Measurements from ENCODE around the gene FTO.
A peak's percentile ranks its signal among the peaks of the same experiment; 100 is the strongest.

Gene FTO

GRCh38 chr16:54053891-54054820 is 350.2 kb downstream of the FTO start:
- ATAC-seq (replicated peaks; ENCODE audit: extremely low read depth, poor library complexity, severe bottlenecking) = no peak
- Mint-ChIP-seq H3K4me1 (no peaks in the 10 kb centered on the region), H3K36me3 (ENCODE audit: insufficient read depth) (peaks cover 5% of the 10 kb centered on the region), H3K27ac (ENCODE audit: low read depth) (no peak overlapping the region), H3K27me3 (no peaks in the 10 kb centered on the region), H3K4me3 (no peak overlapping the region), H3K9me3 (no peaks in the 10 kb centered on the region)
- no peak for DNase-seq (ENCODE audit: low spot score in 2 of 2)

DNA sequence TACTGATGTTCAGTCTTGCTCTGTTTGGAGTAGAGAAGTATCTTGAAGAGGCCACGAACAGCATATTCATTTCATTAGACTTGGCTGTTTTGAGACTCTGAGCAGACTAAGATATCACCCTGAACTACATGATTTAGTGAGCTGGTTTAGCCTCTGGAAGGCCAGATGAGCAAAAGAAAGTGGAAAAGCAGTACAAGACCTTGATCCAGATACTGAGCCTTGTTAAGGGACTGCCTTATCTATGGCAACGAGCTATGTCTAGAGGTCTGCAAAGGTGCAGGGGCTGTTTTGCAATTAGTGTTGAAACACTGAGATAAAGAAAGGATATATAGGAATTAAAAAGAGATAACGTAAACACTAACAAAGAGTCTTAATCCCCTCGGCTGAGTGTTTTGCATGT is 351.2 kb downstream of the FTO start:
- DNase-seq (ENCODE audit: low spot score in 2 of 2) = no peak
- no peak for ATAC-seq (replicated peaks; ENCODE audit: extremely low read depth, poor library complexity, severe bottlenecking)
- H3K4me3 Mint-ChIP-seq = no peak overlapping the region
- H3K27ac Mint-ChIP-seq (ENCODE audit: low read depth) = no peak overlapping the region
- H3K36me3 Mint-ChIP-seq (ENCODE audit: insufficient read depth) = peaks cover 5% of the 10 kb centered on the region
- no peaks in the 10 kb centered on the region for H3K27me3 Mint-ChIP-seq
- no peaks in the 10 kb centered on the region for H3K4me1 Mint-ChIP-seq
- H3K9me3 Mint-ChIP-seq = no peaks in the 10 kb centered on the region

DNA sequence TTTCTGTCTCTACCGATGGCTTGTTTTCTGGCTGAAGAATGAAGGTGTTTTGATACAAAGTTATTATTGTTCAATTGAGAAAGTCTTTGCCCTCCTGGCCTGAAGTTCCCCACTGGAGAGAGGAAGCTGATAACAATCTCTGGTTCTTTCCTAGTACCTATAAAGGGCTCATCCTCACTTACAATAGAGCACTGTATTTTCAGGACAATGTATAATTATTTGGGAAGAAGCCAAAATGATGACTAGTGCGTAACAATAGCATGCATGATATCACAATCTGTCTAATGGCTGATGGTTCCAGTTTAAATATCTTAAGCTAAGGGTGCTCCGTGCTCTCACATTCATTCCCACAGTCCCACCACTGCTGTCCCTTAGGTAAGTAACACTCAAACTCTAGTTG is 351.9 kb downstream of the FTO start:
- H3K27me3 Mint-ChIP-seq = no peaks in the 10 kb centered on the region
- H3K27ac Mint-ChIP-seq (ENCODE audit: low read depth) = no peak overlapping the region
- H3K9me3 Mint-ChIP-seq = no peaks in the 10 kb centered on the region
- ATAC-seq (replicated peaks; ENCODE audit: extremely low read depth, poor library complexity, severe bottlenecking) = no peak
- peaks cover 5% of the 10 kb centered on the region for H3K36me3 Mint-ChIP-seq (ENCODE audit: insufficient read depth)
- no peaks in the 10 kb centered on the region for H3K4me1 Mint-ChIP-seq
- DNase-seq (ENCODE audit: low spot score in 2 of 2) = no peak
- H3K4me3 Mint-ChIP-seq = no peak overlapping the region

- no peak for ATAC-seq (replicated peaks; ENCODE audit: extremely low read depth, poor library complexity, severe bottlenecking)
Measured at GRCh38 chr16:54056921-54057320, 353.0 kb downstream of the FTO start.

DNA sequence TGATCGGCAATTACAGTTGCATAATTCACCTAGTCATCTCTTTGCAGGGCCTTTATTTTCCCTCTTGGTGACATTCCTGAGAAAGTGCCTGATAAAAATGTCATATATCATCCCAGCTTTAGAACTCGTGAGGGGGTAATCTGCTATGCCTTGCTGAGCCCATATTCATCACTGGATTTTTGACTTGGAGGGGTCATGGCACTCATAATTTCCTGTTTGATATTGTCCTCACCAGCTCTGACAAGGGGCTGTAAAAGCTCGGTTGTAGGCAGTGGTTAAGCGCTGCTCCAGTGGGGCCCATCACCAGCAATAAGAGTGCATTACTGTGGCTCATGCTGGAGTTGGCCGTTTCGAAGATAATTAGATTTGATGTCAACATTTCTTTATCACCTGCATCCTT is 355.4 kb downstream of the FTO start:
- DNase-seq (ENCODE audit: low spot score in 2 of 2) = no peak
- H3K9me3 Mint-ChIP-seq = no peaks in the 10 kb centered on the region
- H3K4me1 Mint-ChIP-seq = no peaks in the 10 kb centered on the region
- no peaks in the 10 kb centered on the region for H3K27me3 Mint-ChIP-seq
- ATAC-seq (replicated peaks; ENCODE audit: extremely low read depth, poor library complexity, severe bottlenecking) = no peak
- H3K4me3 Mint-ChIP-seq = no peak overlapping the region
- H3K36me3 Mint-ChIP-seq (ENCODE audit: insufficient read depth) = peaks cover 5% of the 10 kb centered on the region
- no peak overlapping the region for H3K27ac Mint-ChIP-seq (ENCODE audit: low read depth)

More at GRCh38 chr16:54056921-54057320, 353.0 kb downstream of the FTO start:
- no peaks in the 10 kb centered on the region for H3K27me3 Mint-ChIP-seq
- no peaks in the 10 kb centered on the region for H3K4me1 Mint-ChIP-seq
- H3K27ac Mint-ChIP-seq (ENCODE audit: low read depth) = peak overlapping the region; percentile 32
- H3K36me3 Mint-ChIP-seq (ENCODE audit: insufficient read depth) = peaks cover 5% of the 10 kb centered on the region
- H3K9me3 Mint-ChIP-seq = no peaks in the 10 kb centered on the region
- no peak for DNase-seq (ENCODE audit: low spot score in 2 of 2)
- no peak overlapping the region for H3K4me3 Mint-ChIP-seq

- no peak for ATAC-seq (replicated peaks; ENCODE audit: extremely low read depth, poor library complexity, severe bottlenecking)
- no peak for DNase-seq (ENCODE audit: low spot score in 2 of 2)
- Mint-ChIP-seq H3K4me3 (no peak overlapping the region), H3K27me3 (no peaks in the 10 kb centered on the region), H3K27ac (ENCODE audit: low read depth) (no peak overlapping the region), H3K4me1 (no peaks in the 10 kb centered on the region), H3K36me3 (ENCODE audit: insufficient read depth) (peaks cover 4% of the 10 kb centered on the region), H3K9me3 (no peaks in the 10 kb centered on the region)
Measured at GRCh38 chr16:54060599-54061421, 356.9 kb downstream of the FTO start.

DNA sequence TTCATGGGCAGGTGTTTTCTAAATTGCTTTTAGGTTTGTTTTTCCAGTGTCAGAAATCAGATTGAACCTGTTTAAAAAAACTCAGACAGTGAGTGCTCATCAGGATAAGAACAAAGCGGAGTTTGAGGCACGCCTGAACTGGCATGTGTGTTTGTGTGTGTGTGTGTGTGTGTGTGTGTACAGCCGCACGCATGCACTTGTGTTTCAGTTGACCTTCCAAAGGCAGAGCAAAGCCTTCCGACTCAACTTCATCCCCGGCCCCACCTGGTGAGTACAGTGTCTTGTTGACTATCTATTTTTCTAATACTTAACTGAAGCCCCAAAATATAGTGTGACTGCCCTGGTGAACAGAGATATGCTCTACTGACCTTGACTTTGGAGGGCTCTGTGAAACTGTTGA is 357.5 kb downstream of the FTO start:
- ATAC-seq (replicated peaks; ENCODE audit: extremely low read depth, poor library complexity, severe bottlenecking) = no peak
- no peak for DNase-seq (ENCODE audit: low spot score in 2 of 2)
- Mint-ChIP-seq H3K9me3 (no peaks in the 10 kb centered on the region), H3K36me3 (ENCODE audit: insufficient read depth) (peaks cover 3% of the 10 kb centered on the region), H3K4me3 (no peak overlapping the region), H3K27me3 (no peaks in the 10 kb centered on the region), H3K4me1 (no peaks in the 10 kb centered on the region), H3K27ac (ENCODE audit: low read depth) (no peak overlapping the region)

- H3K27ac Mint-ChIP-seq (ENCODE audit: low read depth) = no peak overlapping the region
- H3K4me3 Mint-ChIP-seq = no peak overlapping the region
- H3K4me1 Mint-ChIP-seq = no peaks in the 10 kb centered on the region
- ATAC-seq (replicated peaks; ENCODE audit: extremely low read depth, poor library complexity, severe bottlenecking) (no peak), DNase-seq (ENCODE audit: low spot score in 2 of 2) (no peak)
- peaks cover 2% of the 10 kb centered on the region for H3K36me3 Mint-ChIP-seq (ENCODE audit: insufficient read depth)
- no peaks in the 10 kb centered on the region for H3K27me3 Mint-ChIP-seq
- H3K9me3 Mint-ChIP-seq = no peaks in the 10 kb centered on the region
Measured at GRCh38 chr16:54062361-54063278, 358.7 kb downstream of the FTO start.

- Mint-ChIP-seq H3K36me3 (ENCODE audit: insufficient read depth) (peaks cover 2% of the 10 kb centered on the region), H3K4me3 (no peak overlapping the region), H3K27me3 (no peaks in the 10 kb centered on the region), H3K27ac (ENCODE audit: low read depth) (no peak overlapping the region), H3K4me1 (no peaks in the 10 kb centered on the region), H3K9me3 (no peaks in the 10 kb centered on the region)
- DNase-seq (ENCODE audit: low spot score in 2 of 2) (no peak), ATAC-seq (replicated peaks; ENCODE audit: extremely low read depth, poor library complexity, severe bottlenecking) (no peak)
Measured at GRCh38 chr16:54063279-54063773, 359.4 kb downstream of the FTO start.

DNA sequence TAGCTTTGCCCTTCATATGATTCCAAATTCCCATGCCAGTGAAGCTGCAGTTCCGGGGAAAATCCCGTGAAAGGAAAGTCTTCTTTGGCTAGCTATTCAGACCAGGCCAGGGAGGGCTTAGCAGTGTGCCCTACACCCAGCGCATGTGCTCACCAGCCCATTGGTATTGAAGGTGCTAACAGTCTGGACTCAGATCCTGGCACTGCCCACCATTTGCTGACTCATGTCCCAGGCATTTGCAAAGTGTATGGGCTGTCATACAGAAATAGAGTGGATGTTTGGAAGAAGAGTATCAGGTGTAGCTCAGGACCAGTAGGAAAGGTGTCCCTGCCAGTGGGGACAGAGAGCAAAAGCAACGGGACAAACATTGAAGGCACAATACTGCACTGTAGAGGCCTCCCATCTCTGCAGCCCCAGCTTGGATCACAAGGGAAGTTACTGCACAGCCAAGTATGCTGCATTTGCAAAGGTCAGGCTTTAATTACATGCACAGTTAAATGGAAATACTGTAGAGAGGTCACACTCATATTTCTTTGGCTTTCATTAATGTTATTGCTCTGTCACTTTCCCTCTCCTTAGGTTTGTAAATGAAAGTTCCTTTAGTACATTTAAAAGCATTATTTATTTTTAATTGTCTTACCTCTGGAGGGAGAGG is 362.6 kb downstream of the FTO start:
- DNase-seq (ENCODE audit: low spot score in 2 of 2) (no peak), ATAC-seq (replicated peaks; ENCODE audit: extremely low read depth, poor library complexity, severe bottlenecking) (no peak)
- H3K27ac Mint-ChIP-seq (ENCODE audit: low read depth) = no peak overlapping the region
- peaks cover 2% of the 10 kb centered on the region for H3K36me3 Mint-ChIP-seq (ENCODE audit: insufficient read depth)
- H3K27me3 Mint-ChIP-seq = no peaks in the 10 kb centered on the region
- no peaks in the 10 kb centered on the region for H3K4me1 Mint-ChIP-seq
- H3K9me3 Mint-ChIP-seq = no peaks in the 10 kb centered on the region
- H3K4me3 Mint-ChIP-seq = no peak overlapping the region

DNA sequence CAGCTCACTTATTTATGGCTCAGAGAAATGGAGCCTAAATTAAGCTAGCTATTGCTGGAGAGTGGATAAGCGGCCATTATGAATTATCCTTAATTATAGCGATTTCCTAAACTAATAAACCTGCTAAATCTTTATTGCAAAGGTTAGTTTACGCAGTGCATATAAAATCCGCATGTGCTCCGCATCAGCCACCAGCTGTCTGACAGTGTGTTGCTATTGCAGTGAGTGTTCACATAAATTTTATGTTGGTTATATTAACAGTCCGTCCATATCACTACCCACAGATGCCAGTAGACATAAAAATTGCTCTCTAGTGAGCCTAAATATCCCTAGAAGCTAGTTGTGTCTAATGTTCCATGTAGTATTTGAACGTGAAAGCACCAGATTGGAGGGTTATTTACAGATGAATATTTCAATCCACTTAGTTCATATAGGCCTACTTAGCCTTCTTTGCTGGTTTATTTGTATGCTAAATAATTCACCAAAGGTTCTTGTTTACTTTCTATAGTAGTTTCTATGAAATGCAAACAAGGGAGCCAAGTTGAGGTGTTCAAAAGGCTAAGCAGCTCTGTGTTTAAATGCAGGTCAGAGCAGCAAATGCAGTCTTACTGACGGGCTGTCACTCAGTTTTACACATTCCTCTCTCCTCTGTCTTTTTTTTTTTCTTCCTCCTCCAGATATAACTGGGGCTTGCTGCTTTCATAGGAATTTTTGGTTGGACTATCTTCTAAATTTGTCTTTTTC is 363.5 kb downstream of the FTO start:
- H3K27ac Mint-ChIP-seq (ENCODE audit: low read depth) = no peak overlapping the region
- no peaks in the 10 kb centered on the region for H3K9me3 Mint-ChIP-seq
- DNase-seq (ENCODE audit: low spot score in 2 of 2) (no peak), ATAC-seq (replicated peaks; ENCODE audit: extremely low read depth, poor library complexity, severe bottlenecking) (no peak)
- no peak overlapping the region for H3K4me3 Mint-ChIP-seq
- no peaks in the 10 kb centered on the region for H3K4me1 Mint-ChIP-seq
- H3K27me3 Mint-ChIP-seq = no peaks in the 10 kb centered on the region
- peaks cover 2% of the 10 kb centered on the region for H3K36me3 Mint-ChIP-seq (ENCODE audit: insufficient read depth)

Measured in central memory CD8-positive, alpha-beta T cell (primary cell).